K562 (cell line): ENCODE data around the gene NRCAM. TPM values are rescaled to one million over a fixed set of nuclear protein-coding genes. Genes with fewer than 3 reads are reported as not detected.

Experiments used
- BACH1 ChIP-seq: fragments of 200-800 bp; sonication (Bioruptor generic); IDR thresholded peaks from 2 replicates; pipeline ENCODE4 v1.6.1; 2016; ENCODE audit warnings: missing genetic modification characterization, missing compliant biosample characterization
- ETV1 ChIP-seq: fragments of 450-650 bp; conservative IDR thresholded peaks from 2 replicates; pipeline ENCODE4 v1.6.1; 2016; ENCODE audit warnings: missing genetic modification characterization, control low read depth, low read depth, missing compliant biosample characterization
- NFIC ChIP-seq: fragments of 450-650 bp; IDR thresholded peaks from 2 replicates; pipeline ENCODE4 v1.6.1; 2017; ENCODE audit warnings: mild to moderate bottlenecking, inconsistent platforms
- PML ChIP-seq: IDR thresholded peaks from 2 replicates; pipeline ENCODE4 v1.6.1; 2012; ENCODE audit warnings: low read length, inconsistent platforms
- SOX6 ChIP-seq: fragments of 450-650 bp; IDR thresholded peaks from 2 replicates; pipeline ENCODE4 v1.6.1; 2014; ENCODE audit warnings: mild to moderate bottlenecking
- TAF15 ChIP-seq: fragments of 200-400 bp; formaldehyde crosslinking; IDR thresholded peaks from 2 replicates; pipeline ENCODE4 v1.6.1; 2017; ENCODE audit warnings: mild to moderate bottlenecking, low read depth, low read length, moderate library complexity
- TBL1XR1 ChIP-seq, 2 experiments: IDR thresholded peaks; 2 replicates each; pipeline ENCODE4 v1.6.1; 2012; ENCODE audit warnings: improper control_type of control experiment in 2 of 2, low read length in 2 of 2, mild to moderate bottlenecking in 1 of 2
- ZNF232 ChIP-seq: sonication (generic); formaldehyde crosslinking; IDR thresholded peaks from 2 replicates; pipeline ENCODE4 v1.8.0; 2022; ENCODE audit warnings: mild to moderate bottlenecking, missing genetic modification reagents
- ZNF263 ChIP-seq: sonication (generic); formaldehyde crosslinking; IDR thresholded peaks from 2 replicates; pipeline ENCODE4 v1.8.0; 2022; ENCODE audit warnings: mild to moderate bottlenecking, missing genetic modification reagents, borderline replicate concordance
- ZNF282 ChIP-seq: sonication (generic); formaldehyde crosslinking; IDR thresholded peaks from 2 replicates; pipeline ENCODE4 v1.8.1; 2023; ENCODE audit warnings: missing genetic modification reagents
- ZNF324 ChIP-seq: fragments of 250-450 bp; sonication (Bioruptor Pico); IDR thresholded peaks from 2 replicates; pipeline ENCODE4 v1.4.0; 2020; ENCODE audit warnings: mild to moderate bottlenecking
- ZNF445 ChIP-seq: fragments of 250-450 bp; sonication (Bioruptor Pico); IDR thresholded peaks from 2 replicates; pipeline ENCODE4 v1.4.0; 2020; ENCODE audit warnings: low read depth, mild to moderate bottlenecking, moderate library complexity
- polyA plus RNA-seq, 8 experiments: library from polyadenylated mRNA; depleted of rRNA in 4 of 8; stranded (reverse) in 5 of 8; unstranded in 3 of 8; fragments of >200 nt; fragmentation: Nextera tagmentation in 2 of 8; fragmentation: Illumina TruSeq in 1 of 8; extraction: Ambion mirVana in 2 of 8; extraction: Trizol in 1 of 8; gene quantifications; 2 replicates each; pipeline versions ENCODE4 v1.2.1 to v1.2.3, GENCODE V29; 2011 to 2014; ENCODE audit warnings: inconsistent platforms in 1 of 8, missing spikeins in 1 of 8
- total RNA-seq, 7 experiments: library from RNA; depleted of rRNA in 6 of 7; stranded (reverse); fragments of >200 nt in 6 of 7; fragmentation: Illumina TruSeq in 2 of 7; extraction: Trizol in 2 of 7; gene quantifications; 2 replicates each; pipeline versions ENCODE4 v1.2.1 to v1.2.3, GENCODE V29; 2011 to 2021; ENCODE audit warnings: low replicate concordance in 1 of 7
- TF ChIP-seq, protein P1 (sequence below): sonication (generic); formaldehyde crosslinking; IDR thresholded peaks from 2 replicates; pipeline ENCODE4 v1.8.0; 2023; ENCODE audit warnings: mild to moderate bottlenecking, missing genetic modification reagents
- TF ChIP-seq, protein P2 (sequence below), 2 experiments: fragments of 250-450 bp in 1 of 2; fragments of 450-650 bp in 1 of 2; sonication (Bioruptor Pico) in 1 of 2; IDR thresholded peaks; 2 replicates each; pipeline versions ENCODE4 v1.6.1 to v1.8.0; 2016 to 2021; ENCODE audit warnings: mild to moderate bottlenecking in 2 of 2, moderate library complexity in 2 of 2, missing compliant biosample characterization in 1 of 2, missing genetic modification characterization in 1 of 2
- TF ChIP-seq, protein P3 (sequence below): fragments of 250-450 bp; sonication (Bioruptor Pico); IDR thresholded peaks from 2 replicates; pipeline ENCODE4 v1.4.0; 2020; ENCODE audit warnings: mild to moderate bottlenecking, moderate library complexity
- TF ChIP-seq, protein P4 (sequence below), 3 experiments: IDR thresholded peaks in 2 of 3; conservative IDR thresholded peaks in 1 of 3; 2 replicates each; pipeline ENCODE4 v1.5.1; 2011 to 2012; ENCODE audit warnings: low read length in 3 of 3, mild to moderate bottlenecking in 3 of 3, control low read depth in 2 of 3, improper control_type of control experiment in 1 of 3, inconsistent platforms in 1 of 3, low read depth in 1 of 3, mixed read lengths in 1 of 3, moderate library complexity in 1 of 3; ENCODE audit not compliant: insufficient read depth in 2 of 3

The NRCAM gene
- total and polyA plus RNA-seq, 9 of the 15 experiments (the other 6 are each of a cell fraction or from before 2014, with no cell fraction given) = 0.03 to 0.54 (median 0.12) TPM; not detected in 1

DNA sequence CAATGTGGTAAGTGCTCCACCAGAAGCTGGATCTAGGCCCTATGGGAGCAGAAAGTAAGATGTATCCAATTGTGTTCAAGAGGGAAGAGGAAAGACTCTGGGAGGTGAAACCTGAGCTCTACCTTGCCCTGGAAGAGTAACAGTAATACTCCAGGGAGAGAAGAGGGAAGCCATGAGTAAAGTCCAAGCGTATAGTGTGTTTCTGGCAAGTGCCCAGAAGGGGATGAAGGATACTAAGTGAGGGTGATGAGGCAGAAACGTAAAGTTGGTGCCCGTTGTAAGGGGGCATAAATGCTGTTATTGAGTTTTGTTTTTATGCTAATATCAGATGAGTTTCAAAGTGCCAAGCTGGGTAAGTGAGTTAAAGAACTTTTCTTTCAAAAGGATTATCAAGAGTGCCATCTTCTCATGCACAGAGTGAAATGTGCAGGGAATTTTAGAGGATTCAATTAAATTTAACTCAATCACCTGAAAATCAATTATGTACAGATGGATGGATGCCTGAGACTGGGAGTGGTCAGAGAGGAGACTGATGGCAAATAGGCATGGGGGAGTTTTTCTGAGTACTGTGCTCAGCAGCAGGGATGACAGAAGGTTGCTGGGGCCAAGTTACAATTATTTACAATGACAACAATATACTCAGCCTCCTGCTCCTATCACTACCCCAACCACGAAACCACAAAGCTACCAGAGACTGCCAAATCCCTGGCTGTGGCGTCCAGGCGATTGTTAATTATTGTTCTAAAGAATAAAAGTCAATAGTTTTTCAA lies 202.8 kb downstream of the NRCAM start (continued):
- TF ChIP-seq, protein P1, sequence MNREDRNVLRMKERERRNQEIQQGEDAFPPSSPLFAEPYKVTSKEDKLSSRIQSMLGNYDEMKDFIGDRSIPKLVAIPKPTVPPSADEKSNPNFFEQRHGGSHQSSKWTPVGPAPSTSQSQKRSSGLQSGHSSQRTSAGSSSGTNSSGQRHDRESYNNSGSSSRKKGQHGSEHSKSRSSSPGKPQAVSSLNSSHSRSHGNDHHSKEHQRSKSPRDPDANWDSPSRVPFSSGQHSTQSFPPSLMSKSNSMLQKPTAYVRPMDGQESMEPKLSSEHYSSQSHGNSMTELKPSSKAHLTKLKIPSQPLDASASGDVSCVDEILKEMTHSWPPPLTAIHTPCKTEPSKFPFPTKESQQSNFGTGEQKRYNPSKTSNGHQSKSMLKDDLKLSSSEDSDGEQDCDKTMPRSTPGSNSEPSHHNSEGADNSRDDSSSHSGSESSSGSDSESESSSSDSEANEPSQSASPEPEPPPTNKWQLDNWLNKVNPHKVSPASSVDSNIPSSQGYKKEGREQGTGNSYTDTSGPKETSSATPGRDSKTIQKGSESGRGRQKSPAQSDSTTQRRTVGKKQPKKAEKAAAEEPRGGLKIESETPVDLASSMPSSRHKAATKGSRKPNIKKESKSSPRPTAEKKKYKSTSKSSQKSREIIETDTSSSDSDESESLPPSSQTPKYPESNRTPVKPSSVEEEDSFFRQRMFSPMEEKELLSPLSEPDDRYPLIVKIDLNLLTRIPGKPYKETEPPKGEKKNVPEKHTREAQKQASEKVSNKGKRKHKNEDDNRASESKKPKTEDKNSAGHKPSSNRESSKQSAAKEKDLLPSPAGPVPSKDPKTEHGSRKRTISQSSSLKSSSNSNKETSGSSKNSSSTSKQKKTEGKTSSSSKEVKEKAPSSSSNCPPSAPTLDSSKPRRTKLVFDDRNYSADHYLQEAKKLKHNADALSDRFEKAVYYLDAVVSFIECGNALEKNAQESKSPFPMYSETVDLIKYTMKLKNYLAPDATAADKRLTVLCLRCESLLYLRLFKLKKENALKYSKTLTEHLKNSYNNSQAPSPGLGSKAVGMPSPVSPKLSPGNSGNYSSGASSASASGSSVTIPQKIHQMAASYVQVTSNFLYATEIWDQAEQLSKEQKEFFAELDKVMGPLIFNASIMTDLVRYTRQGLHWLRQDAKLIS (CRISPR knock-in tag) = no peak
- TF ChIP-seq, protein P2, sequence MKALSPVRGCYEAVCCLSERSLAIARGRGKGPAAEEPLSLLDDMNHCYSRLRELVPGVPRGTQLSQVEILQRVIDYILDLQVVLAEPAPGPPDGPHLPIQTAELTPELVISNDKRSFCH (CRISPR knock-in tag; IDR thresholded peaks at IDR 0.05) = no peak
- TF ChIP-seq, protein P2 (tag; IDR thresholded peaks at IDR 0.05) = no peak
- TF ChIP-seq ZNF282 (CRISPR knock-in tag) (no peak), ZNF232 (CRISPR knock-in tag) (no peak), SOX6 (0 out of 2 replicates have a peak, but pooled peaks have one; percentile 21), TAF15 (no peak), PML (no peak), ETV1 (tag) (no peak), BACH1 (tag) (0 out of 2 replicates have a peak, but pooled peaks have one; percentile 1), NFIC (peak; percentile 54), TBL1XR1 (IDR thresholded peaks at IDR 0.05; ENCODE audit: low read length in 2 of 2) (no peak), ZNF324 (CRISPR knock-in tag) (no peak), ZNF445 (CRISPR knock-in tag) (no peak), ZNF263 (0 out of 2 replicates have a peak, but pooled peaks have one; percentile 28)
- TF ChIP-seq, protein P3, sequence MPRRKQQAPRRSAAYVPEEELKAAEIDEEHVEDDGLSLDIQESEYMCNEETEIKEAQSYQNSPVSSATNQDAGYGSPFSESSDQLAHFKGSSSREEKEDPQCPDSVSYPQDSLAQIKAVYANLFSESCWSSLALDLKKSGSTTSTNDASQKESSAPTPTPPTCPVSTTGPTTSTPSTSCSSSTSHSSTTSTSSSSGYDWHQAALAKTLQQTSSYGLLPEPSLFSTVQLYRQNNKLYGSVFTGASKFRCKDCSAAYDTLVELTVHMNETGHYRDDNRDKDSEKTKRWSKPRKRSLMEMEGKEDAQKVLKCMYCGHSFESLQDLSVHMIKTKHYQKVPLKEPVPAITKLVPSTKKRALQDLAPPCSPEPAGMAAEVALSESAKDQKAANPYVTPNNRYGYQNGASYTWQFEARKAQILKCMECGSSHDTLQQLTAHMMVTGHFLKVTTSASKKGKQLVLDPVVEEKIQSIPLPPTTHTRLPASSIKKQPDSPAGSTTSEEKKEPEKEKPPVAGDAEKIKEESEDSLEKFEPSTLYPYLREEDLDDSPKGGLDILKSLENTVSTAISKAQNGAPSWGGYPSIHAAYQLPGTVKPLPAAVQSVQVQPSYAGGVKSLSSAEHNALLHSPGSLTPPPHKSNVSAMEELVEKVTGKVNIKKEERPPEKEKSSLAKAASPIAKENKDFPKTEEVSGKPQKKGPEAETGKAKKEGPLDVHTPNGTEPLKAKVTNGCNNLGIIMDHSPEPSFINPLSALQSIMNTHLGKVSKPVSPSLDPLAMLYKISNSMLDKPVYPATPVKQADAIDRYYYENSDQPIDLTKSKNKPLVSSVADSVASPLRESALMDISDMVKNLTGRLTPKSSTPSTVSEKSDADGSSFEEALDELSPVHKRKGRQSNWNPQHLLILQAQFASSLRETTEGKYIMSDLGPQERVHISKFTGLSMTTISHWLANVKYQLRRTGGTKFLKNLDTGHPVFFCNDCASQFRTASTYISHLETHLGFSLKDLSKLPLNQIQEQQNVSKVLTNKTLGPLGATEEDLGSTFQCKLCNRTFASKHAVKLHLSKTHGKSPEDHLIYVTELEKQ (CRISPR knock-in tag) = no peak
- TF ChIP-seq, protein P4, sequence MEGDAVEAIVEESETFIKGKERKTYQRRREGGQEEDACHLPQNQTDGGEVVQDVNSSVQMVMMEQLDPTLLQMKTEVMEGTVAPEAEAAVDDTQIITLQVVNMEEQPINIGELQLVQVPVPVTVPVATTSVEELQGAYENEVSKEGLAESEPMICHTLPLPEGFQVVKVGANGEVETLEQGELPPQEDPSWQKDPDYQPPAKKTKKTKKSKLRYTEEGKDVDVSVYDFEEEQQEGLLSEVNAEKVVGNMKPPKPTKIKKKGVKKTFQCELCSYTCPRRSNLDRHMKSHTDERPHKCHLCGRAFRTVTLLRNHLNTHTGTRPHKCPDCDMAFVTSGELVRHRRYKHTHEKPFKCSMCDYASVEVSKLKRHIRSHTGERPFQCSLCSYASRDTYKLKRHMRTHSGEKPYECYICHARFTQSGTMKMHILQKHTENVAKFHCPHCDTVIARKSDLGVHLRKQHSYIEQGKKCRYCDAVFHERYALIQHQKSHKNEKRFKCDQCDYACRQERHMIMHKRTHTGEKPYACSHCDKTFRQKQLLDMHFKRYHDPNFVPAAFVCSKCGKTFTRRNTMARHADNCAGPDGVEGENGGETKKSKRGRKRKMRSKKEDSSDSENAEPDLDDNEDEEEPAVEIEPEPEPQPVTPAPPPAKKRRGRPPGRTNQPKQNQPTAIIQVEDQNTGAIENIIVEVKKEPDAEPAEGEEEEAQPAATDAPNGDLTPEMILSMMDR (IDR thresholded peaks at IDR 0.05 in 2 of 3, conservative IDR thresholded peaks at IDR 0.05 in 1 of 3; ENCODE audit: insufficient read depth in 2 of 3, low read depth in 1 of 3, low read length in 3 of 3) = no peak
